Stromal cell of bone marrow (primary cell): ENCODE data around the gene NKX3-2.
"Not testable (repeated sequence)": the region's sequence is repeated elsewhere in the genome, so short reads cannot be mapped to it uniquely, and the experiment has no call there.

Source experiments
- DNase-seq: peaks from one replicate; pipeline ENCODE4 v3.0.0-alpha.2; 2012; ENCODE audit warnings: low read depth

The NKX3-2 gene

DNA sequence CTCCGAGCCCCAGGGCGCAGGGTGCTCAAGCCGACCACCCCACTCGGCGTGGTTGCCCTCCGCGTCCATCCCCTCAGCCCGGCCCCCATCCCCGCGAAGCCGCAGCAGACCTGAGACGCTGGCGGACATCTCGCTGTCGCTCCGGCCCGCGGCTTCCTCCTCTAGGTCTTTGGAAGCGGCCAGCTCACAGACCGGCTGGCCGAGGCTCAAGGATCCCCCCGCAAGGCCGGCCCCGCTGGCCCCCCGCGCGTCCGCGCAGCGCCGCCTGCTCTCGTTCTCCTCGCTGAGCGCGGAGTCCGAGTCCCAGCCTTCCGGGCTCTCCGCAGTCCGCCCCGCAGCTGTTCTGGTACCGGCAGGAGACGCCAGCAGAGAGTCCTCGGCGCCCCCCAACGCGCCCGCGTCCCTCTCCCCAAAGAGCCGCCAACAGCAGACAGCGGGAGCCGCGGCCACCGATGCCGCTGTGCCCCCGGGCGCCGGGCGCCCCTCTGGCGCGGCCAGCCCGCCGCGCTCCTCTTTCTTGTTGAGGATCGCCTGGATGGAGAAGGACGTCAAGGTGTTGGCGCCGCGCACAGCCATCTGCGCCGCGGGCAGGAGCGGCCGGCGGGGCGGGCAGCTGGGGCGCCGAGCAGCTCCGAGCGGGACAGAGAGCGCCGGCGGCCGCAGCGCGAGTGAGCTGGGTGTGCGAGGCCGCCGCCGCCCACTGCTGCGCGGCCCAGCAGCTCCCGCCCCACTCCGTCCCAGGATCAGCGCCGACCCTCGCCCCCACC is at the start of gene NKX3-2:
TSS of gene NKX3-2 (minus strand) at position 670 of the 767 bp plus-strand sequence. CDS start at position 576, 94 bp downstream.
- DNase-seq = no peak

DNA sequence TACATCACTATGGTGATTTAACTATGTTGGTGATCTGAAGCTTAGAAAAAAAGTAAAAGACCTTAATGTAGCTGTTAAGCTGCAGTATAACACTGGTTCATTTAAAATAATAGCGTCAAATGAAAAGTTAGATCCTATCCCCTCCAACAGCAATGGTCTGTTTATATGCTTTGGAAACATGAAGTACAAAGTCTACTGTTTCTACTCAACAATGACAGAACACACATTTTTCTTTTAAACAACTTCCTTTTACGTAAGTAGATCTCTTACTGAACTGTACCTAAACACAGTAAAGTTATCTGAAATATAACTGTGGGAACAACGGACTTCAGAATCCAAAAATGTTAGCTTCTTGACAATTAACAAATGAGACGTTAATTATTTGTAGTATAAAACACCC is 47.9 kb upstream of the NKX3-2 start:
- no peak for DNase-seq

DNA sequence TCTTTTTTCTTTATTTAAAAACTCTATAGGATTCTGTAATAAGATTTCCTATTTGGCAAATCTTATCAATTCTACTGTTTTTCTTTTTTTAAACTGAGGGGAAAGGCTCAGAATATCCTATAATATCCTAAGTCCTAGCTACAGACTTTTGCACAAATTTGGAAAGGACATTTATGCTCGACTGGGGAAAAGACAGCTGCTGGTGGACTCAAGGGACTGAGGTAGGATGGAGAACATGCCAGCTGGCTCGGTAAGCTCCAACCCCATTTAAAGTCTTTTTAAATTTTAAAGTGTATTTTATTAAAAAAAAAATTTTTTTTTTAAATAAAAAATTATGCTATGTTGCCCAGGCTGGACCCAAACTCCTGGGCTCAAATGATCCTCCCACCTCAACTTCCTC is 46.5 kb upstream of the NKX3-2 start:
- no peak for DNase-seq

DNA sequence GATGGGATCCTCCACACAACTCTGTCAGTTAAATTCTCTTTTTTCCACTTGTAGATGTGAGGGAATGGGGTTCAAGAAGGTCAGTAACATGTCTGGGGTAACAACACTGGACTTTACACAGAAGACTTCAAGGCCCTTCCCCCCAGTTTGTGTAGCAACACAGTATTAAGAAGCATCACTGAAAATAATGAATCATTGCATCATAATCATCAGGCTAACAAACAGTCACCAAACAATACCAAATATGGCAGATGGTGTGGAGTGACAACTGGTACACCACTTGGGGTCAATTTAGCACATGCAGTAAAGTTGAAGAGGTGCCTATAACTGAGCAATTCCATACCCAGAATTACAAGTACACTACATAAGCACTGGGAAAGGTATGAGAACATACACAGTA is 44.6 kb upstream of the NKX3-2 start:
- DNase-seq = no peak

GRCh38 chr4:13584481-13584880 is 40.2 kb upstream of the NKX3-2 start:
- no peak for DNase-seq

DNA sequence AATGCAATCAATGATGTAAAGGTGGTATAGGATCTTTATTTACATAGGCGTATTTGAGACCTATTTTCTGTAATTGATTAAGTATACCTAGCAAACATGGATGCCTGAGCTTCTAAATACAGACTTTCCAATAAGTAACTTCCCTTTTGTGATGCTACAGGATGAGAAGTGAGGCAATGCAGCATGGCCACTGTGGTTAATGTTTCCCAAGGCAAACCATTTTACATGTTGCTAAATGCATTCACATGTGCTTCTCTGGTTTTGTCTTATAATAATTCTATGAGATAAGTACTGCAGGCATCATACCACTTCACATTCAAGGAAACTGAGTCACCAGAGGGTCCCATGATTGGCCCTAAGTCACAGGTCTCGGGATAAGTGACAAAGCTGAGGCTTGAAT is 35.7 kb upstream of the NKX3-2 start:
- no peak for DNase-seq

DNA sequence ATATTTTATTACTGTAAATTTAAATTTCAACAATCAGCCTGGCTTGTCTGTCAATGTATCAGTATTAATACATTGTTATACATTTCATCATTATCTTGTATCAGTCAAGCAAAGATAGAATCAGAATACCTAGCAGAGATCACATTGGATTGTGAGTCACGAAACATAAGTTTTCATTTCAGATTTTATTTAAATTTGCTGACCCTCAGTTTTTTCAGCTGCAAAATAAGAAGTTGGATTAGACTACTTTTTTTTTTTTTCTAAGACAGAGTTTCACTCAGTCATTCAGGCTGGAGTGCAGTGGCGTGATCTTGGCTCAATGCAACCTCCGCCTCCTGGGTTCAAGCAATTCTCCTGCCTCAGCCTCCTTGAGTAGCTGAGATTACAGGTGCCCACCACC is 33.4 kb upstream of the NKX3-2 start:
- DNase-seq = no peak

GRCh38 chr4:13570916-13571315 is 26.6 kb upstream of the NKX3-2 start:
- no peak for DNase-seq

- no peak for DNase-seq
Measured at GRCh38 chr4:13567125-13567524, 22.8 kb upstream of the NKX3-2 start.

DNA sequence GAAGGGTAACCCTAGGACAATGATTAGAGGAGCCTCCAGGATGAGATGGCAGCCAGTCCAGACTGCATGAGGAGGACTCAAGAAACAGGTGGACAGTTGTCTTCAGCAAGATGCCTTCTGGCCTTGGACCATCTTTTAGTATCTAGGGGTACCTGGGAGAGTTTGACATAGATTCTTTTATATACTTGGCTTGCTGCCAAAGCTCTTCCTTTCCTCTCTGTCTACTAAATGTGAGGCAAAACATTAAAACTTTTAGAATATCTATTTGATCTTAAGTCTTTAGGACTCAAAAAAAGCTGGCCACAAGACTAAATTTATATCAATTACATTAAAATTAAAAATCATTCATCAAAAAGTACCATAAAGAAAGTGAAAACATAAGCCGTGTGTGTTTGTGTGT is 18.6 kb upstream of the NKX3-2 start:
- DNase-seq = no peak

- DNase-seq = no peak
Measured at GRCh38 chr4:13561673-13562072, 17.4 kb upstream of the NKX3-2 start.

DNA sequence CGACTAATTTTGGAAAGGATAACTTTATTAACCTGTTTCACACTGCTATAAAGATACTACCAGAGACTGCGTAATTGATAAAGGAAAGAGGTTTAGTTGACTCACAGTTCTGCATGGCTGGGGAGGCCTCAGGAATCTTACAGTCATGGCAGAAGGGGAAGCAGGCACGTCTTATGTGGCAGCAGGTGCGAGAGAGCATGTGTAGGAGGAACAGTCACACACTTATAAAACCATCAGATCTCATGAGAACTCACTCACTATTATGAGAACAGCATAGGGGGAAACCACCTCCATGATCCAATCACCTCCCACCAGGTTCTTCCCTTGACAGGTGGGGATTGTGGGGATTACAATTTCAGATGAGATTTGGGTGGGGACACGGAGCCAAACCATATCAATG is 15.8 kb upstream of the NKX3-2 start:
- DNase-seq = not testable (repeated sequence)

DNA sequence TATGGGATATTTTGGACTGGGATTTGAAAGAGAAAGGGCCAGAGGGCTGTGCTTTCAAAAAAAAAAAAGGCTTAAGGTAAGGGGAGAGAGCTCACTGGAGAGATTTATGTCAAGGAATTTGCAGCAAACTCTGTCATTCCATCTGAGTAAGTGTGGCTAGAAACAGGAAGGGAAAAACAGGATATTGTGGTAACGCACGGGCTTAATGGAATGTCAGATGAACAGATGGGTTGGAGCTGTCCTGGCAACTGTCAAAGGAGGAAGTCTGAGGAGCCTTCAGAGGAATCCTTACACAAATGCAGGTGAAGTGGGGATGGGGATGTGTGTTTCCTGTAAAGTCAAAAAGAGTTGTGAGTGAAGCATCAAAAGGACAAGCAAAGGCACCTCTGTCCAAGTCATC is 15.1 kb upstream of the NKX3-2 start:
- no peak for DNase-seq

GRCh38 chr4:13558881-13559280 is 14.6 kb upstream of the NKX3-2 start:
- no peak for DNase-seq

DNA sequence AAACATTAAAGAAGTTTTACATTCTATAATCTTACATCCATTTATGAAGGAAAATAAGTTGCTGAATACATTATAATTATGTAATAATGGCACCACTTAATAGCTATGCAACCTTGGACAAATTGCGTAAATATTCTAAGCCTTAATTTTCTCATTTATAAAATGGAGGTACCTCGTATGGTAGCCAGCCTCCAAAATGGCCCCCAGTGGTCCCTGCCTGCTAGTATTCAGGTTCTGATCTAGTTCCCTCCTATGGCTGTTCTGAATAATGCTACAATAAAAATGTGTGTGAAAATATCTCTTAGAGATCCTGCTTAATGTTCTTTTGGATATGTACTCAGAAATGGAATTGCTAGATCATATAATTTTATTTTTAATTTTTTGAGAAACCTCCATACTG is 11.0 kb upstream of the NKX3-2 start:
- no peak for DNase-seq

DNA sequence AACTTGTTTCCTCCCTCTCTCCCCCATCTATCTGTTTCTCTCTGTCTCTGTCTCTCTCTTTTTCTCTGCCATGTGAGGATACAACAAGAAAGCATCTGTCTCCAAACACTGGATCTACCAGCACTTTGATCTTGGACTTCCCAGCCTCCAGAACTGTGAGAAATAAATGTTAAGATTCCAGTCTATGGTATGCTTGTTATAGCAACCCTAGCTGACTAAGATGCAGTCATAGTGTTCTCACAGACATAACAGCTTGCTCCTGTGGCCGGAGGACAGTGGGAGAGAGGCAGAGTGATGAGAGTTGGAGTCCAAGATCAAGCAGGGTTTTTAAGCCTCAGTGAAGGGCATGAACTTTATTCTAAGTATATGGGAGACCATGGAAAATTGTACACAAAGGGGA is 8.8 kb upstream of the NKX3-2 start:
- no peak for DNase-seq

- DNase-seq = peak; percentile 42
Measured at GRCh38 chr4:13548984-13549546, 4.8 kb upstream of the NKX3-2 start.

- DNase-seq = no peak
Measured at GRCh38 chr4:13548059-13548983, 4.0 kb upstream of the NKX3-2 start.

DNA sequence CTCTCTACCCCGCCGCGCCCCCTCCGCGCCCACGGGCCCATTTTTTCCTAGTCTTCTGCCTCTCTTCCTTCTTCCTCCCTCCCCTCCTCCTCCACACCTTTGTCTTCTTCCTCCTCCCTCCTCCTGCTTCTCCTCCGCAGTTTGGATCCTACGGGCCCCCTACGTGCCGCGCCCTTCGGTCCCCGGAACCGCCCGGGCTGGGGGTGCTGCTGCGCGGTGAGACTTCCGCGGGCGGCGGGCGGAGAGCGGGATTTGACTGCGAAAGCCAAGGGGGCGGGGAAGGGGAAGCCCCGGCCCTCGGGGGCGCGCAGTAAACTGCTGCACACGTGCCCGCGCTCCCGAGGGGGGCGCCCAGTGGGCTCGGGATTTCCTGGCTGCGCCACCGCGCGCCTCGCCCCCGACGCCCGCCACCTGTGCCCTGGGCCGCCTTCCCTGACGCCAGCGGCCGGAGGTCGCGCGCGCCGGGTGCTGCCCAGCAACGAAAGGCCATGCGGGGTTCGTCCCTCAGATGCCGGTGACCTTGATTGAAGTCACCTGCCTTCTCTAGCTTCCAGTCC is 3.3 kb upstream of the NKX3-2 start:
- DNase-seq = no peak

- no peak for DNase-seq
Measured at GRCh38 chr4:13546941-13547484, 2.7 kb upstream of the NKX3-2 start.

DNA sequence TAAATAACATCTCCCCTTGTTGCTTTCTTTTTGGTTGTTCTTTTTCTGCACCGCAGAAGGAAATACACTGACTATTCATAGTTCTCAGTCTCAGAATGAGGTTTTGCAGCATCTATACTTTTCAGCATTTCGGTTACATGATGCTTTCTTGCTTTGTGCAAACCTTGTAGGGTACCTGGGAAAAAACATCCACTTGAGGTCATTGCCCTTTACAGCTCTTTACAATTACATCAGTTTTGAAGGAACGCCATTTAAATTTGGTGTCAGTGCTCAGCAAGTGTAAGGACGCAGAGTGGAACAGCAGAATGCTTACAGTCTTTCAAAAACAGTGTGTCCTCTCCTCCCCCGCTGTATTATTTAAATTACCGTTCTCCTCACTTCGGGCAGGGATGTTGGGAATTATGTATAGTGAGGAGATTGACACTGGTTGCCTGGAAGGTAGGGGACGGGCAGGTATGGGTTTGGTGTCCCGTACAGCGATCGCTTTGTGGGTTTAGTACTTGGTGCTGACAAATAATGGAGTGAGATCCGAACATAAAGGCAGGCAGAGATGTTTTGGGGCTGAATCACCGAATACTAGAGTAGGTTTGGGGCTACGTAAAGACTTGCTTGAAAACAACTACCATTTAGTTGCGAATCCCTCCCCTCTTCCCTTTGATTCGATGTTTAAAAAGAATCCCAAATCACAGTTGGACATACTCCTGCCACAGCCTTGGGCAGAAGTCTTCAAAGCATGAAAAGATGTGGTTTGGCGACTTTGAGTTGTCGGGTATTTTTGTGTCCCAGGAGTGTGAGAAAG is 2.0 kb upstream of the NKX3-2 start:
- DNase-seq = no peak
